GM23248 (cell line): ENCODE measurements around the gene C1orf87. TPM values are rescaled to one million over a fixed set of nuclear protein-coding genes. Genes with fewer than 3 reads are reported as not detected.

Experiments
- DNase-seq: peaks from one replicate; pipeline ENCODE4 v3.0.0-alpha.2; 2015
- H2AFZ ChIP-seq: fragments of 200-600 bp; sonication (generic); 2 replicates; pipeline ENCODE4 v1.6.1; 2016; ENCODE audit warnings: antibody characterized with exemption
- H3F3A ChIP-seq: fragments of 200-600 bp; sonication (generic); 2 replicates; pipeline ENCODE4 v1.6.1; 2016; ENCODE audit warnings: mild to moderate bottlenecking, antibody characterized with exemption, mixed run types; ENCODE audit not compliant: insufficient read depth
- H3K27ac ChIP-seq: fragments of 200-600 bp; sonication (generic); 2 replicates; pipeline ENCODE4 v1.5.1; 2016; ENCODE audit warnings: mild to moderate bottlenecking
- H3K27me3 ChIP-seq: fragments of 200-600 bp; sonication (generic); replicated peaks from 2 replicates; pipeline ENCODE4 v1.6.1; 2016; ENCODE audit warnings: mild to moderate bottlenecking; ENCODE audit not compliant: insufficient read depth
- H3K36me3 ChIP-seq: fragments of 200-600 bp; sonication (generic); 2 replicates; pipeline ENCODE4 v1.6.1; 2016; ENCODE audit warnings: low read depth, mild to moderate bottlenecking
- H3K4me1 ChIP-seq: fragments of 200-600 bp; sonication (generic); 2 replicates; pipeline ENCODE4 v1.6.1; 2016; ENCODE audit warnings: mild to moderate bottlenecking; ENCODE audit not compliant: insufficient read depth
- H3K4me2 ChIP-seq: fragments of 200-600 bp; sonication (generic); one replicate; pipeline ENCODE4 v1.6.1; 2016; ENCODE audit warnings: mild to moderate bottlenecking; ENCODE audit not compliant: unreplicated experiment
- H3K4me3 ChIP-seq: fragments of 200-600 bp; sonication (generic); 2 replicates; pipeline ENCODE4 v1.5.1; 2016; ENCODE audit warnings: mild to moderate bottlenecking
- H3K79me2 ChIP-seq: fragments of 200-600 bp; sonication (generic); 2 replicates; pipeline ENCODE4 v1.6.1; 2016; ENCODE audit warnings: mild to moderate bottlenecking; ENCODE audit not compliant: insufficient read depth
- H3K9ac ChIP-seq: fragments of 200-600 bp; sonication (generic); 2 replicates; pipeline ENCODE4 v1.6.1; 2016; ENCODE audit warnings: mild to moderate bottlenecking
- H3K9me2 ChIP-seq: fragments of 200-600 bp; sonication (generic); 2 replicates; pipeline ENCODE4 v1.6.1; 2016; ENCODE audit warnings: mixed run types, mild to moderate bottlenecking, moderate library complexity; ENCODE audit not compliant: insufficient read depth
- H3K9me3 ChIP-seq: fragments of 200-600 bp; sonication (generic); one replicate; pipeline ENCODE4 v1.6.1; 2017; ENCODE audit warnings: low read depth
- H4K20me1 ChIP-seq: fragments of 200-600 bp; sonication (generic); 2 replicates; pipeline ENCODE4 v1.6.0; 2016; ENCODE audit not compliant: insufficient read depth
- EZH2 ChIP-seq: fragments of 200-600 bp; sonication (generic); IDR thresholded peaks from 2 replicates; pipeline ENCODE4 v1.6.1; 2018; ENCODE audit warnings: antibody characterized with exemption, mild to moderate bottlenecking; ENCODE audit not compliant: insufficient read depth, poor library complexity, severe bottlenecking
- EZH2phosphoT487 ChIP-seq: fragments of 200-600 bp; sonication (generic); IDR thresholded peaks from 2 replicates; pipeline ENCODE4 v1.6.1; 2018; ENCODE audit warnings: antibody characterized with exemption, moderate library complexity, mild to moderate bottlenecking, low read depth; ENCODE audit not compliant: insufficient read depth
- WGBS, 2 experiments: methylation state at CpG; one replicate each; pipeline ENCODE4 v1.1.6; 2015 to 2017; ENCODE audit warnings: low lambda C conversion rate in 2 of 2, low coverage in 1 of 2; ENCODE audit errors: missing lambda C conversion rate in 2 of 2; 5-methylcytosine and 5-hydroxymethylcytosine counted together
- in situ Hi-C: fragments of 300-500 bp; cut with MboI; formaldehyde crosslinking; loops from 2 replicates; pipeline ENCODE4 v1.15.0; 2020
- polyA plus RNA-seq: library from polyadenylated mRNA; unstranded; fragments of >200 nt; fragmentation: Nextera tagmentation; extraction: Ambion mirVana; gene quantifications from 2 replicates; pipeline ENCODE4 v1.2.1, GENCODE V29; 2016
- total RNA-seq: library from RNA; depleted of rRNA; stranded (reverse); fragments of >200 nt; shearing (Covaris generic); gene quantifications from 2 replicates; pipeline ENCODE4 v1.2.3, GENCODE V29; 2014

Gene C1orf87
- total and polyA plus RNA-seq, 2 experiments from 2014 or later: not detected

DNA sequence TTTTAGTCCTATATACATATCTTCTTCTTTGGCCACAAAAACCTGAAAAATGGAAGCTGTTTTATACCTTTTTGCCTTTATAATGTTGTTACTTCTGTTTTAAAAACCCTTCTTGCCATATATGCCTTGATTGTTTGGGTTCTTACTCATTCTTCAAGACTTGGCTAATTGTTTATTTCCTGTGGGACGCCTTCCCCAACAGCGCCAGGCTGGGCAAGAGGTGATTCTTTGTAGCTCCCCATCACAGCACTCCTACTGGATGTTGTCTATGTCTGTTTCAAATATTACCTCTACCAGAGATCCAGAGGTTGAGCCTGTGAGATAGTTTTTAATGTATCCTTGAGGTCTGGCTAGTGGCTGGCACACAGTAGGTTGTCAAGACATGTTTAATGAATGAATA is 73.8 kb downstream of the C1orf87 start:
- DNase-seq: no peak
- H3K9me2 ChIP-seq: no peaks in the 10 kb centered on the region
- no peak overlapping the region for H2AFZ ChIP-seq
- H3K27ac ChIP-seq: no peak overlapping the region
- H3K27me3 ChIP-seq: peaks cover 62% of the 10 kb centered on the region
- TF ChIP-seq EZH2phosphoT487 (no peak), EZH2 (no peak)
- no peaks in the 10 kb centered on the region for H3K79me2 ChIP-seq
- 84 to 86% methylated on average over 2 of the region's 2 CpGs for WGBS, 2 experiments
- peaks cover 6% of the 10 kb centered on the region for H3K4me1 ChIP-seq
- H3K9me3 ChIP-seq: no peaks in the 10 kb centered on the region
- peaks cover 10% of the 10 kb centered on the region for H3F3A ChIP-seq
- in situ Hi-C loops: loop anchor here (25.0 kb wide), 1 partner anchor 1838 kb away; no protein-coding TSS in a partner anchor
- H4K20me1 ChIP-seq: no peaks in the 10 kb centered on the region
- no peak overlapping the region for H3K4me3 ChIP-seq
- H3K36me3 ChIP-seq: no peaks in the 10 kb centered on the region
- H3K4me2 ChIP-seq: no peak overlapping the region
- no peak overlapping the region for H3K9ac ChIP-seq

DNA sequence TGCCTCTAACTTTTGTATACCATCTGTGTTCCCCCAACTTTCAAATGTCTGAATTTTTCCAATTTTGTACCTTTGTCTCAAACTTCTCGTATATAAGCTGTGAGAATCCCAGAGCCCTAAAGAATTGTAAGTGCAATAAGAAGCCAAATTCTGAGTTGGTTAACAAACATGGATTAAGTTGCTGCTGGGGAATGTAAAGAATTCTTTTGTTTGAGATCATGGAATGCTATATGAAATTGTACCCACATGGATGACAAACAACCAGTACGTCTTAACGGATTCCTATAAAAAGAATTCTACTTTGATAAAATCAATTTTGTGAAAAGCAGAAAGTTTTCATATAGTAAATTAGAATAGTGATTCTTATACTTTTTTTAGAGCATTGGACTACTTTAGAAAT is 74.6 kb downstream of the C1orf87 start:
- Histone ChIP-seq H3K36me3 (no peaks in the 10 kb centered on the region), H3F3A (peaks cover 16% of the 10 kb centered on the region), H3K9ac (no peak overlapping the region), H3K79me2 (no peaks in the 10 kb centered on the region), H4K20me1 (no peaks in the 10 kb centered on the region), H3K27me3 (peaks cover 62% of the 10 kb centered on the region), H3K9me3 (no peaks in the 10 kb centered on the region), H3K4me2 (no peak overlapping the region), H2AFZ (no peak overlapping the region), H3K27ac (no peak overlapping the region), H3K4me3 (no peak overlapping the region), H3K4me1 (peaks cover 12% of the 10 kb centered on the region), H3K9me2 (no peaks in the 10 kb centered on the region)
- TF ChIP-seq EZH2phosphoT487 (no peak), EZH2 (no peak)
- no peak for DNase-seq
- 83 to 89% methylated on average over 3 of the region's 3 CpGs for WGBS, 2 experiments
- in situ Hi-C loops: loop anchor here (25.0 kb wide), 1 partner anchor 1838 kb away; no protein-coding TSS in a partner anchor

DNA sequence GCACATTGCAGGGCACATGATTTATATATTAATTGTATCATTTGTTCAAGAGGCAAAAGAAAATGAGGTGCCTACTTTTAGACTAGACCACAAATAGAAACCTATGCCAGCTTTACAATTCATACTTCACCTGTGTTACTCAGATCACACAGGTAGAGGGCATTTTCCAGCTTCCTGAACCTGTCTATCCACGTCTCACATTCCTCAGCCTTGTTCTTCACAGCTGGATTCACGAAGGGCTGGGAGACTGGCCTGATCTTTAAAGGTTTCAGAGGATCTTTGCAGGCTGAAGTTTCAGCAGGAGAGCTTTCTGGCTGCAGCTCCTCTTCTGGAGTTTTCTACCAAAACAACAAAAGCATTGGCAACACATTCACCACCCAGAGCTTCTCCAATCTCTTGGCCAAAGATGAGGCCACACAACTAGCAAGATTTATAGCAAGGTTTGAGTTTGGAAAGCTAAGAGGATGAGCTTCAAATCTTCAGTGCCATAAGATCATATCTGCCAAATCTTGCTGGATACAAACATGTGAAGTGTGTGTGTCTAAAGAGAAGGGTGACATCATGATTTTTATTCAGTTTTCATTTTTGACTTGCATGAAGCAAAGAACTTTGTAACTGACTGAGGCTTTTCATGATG is 76.0 kb downstream of the C1orf87 start:
- Histone ChIP-seq H3K4me1 (peaks cover 16% of the 10 kb centered on the region), H3K27ac (no peak overlapping the region), H4K20me1 (no peaks in the 10 kb centered on the region), H3K9me2 (no peaks in the 10 kb centered on the region), H2AFZ (no peak overlapping the region), H3F3A (peaks cover 19% of the 10 kb centered on the region), H3K36me3 (no peaks in the 10 kb centered on the region), H3K4me3 (no peak overlapping the region), H3K9ac (no peak overlapping the region), H3K79me2 (no peaks in the 10 kb centered on the region), H3K27me3 (peaks cover 62% of the 10 kb centered on the region), H3K9me3 (no peaks in the 10 kb centered on the region), H3K4me2 (no peak overlapping the region)
- DNase-seq: no peak
- TF ChIP-seq EZH2 (no peak), EZH2phosphoT487 (no peak)
- in situ Hi-C loops: loop anchor here (25.0 kb wide), 1 partner anchor 1840 kb away; no protein-coding TSS in a partner anchor
- 18 to 22% methylated on average over 2 of the region's 2 CpGs for WGBS, 2 experiments

DNA sequence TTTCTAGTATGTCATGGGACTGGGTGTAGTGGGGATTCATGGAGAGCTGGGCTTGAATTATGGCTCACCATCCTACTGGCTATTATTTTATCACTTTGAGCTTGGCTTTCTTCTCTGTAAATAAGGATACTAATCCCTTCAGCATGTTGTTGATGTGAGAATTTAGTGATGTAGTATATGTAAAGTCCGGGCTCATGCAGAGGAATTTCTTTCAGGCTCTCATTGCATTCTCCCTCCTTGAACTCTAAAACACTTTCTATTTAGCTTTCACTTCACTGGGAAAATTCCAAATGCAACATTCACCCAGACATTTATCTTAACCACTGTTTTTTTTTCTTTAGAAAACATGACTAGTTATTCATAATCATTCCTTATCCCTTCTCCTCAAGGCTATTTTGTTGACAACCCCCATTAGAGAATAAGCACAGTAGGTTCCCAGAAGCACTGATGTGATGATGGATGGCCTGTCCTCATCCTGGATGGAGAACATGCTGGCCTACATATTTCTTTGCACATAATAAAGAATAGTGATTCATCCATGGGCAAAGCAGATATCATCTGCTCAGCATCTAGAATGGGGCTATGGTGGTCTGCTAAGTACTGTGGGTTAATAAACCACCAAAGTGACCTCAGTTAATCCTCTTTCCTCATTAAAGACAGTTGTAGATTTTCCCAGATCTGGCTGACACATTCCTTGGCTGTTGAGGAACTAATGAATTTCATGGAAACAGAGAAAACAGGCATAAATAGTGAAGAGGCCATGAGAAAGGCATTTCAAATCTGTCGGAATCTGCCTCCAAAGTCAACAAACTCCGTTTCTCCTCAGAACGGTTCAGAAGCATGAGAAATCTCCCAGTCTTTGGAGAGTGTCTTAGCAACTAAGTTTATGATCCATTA is 79.0 kb downstream of the C1orf87 start:
- no peaks in the 10 kb centered on the region for H4K20me1 ChIP-seq
- WGBS, 2 experiments: 2% methylated on average over 4 of the region's 4 CpGs

More for the DNA sequence above, 79.0 kb downstream of the C1orf87 start:
- Histone ChIP-seq H3K27me3 (peaks cover 44% of the 10 kb centered on the region), H3K36me3 (no peaks in the 10 kb centered on the region), H3K9me2 (no peaks in the 10 kb centered on the region), H3K79me2 (no peaks in the 10 kb centered on the region), H3K27ac (peak overlapping the region; percentile 86), H3K9ac (peak overlapping the region; percentile 67), H2AFZ (no peak overlapping the region), H3K9me3 (no peaks in the 10 kb centered on the region), H3K4me3 (no peak overlapping the region; the same call in 1 of the 2 replicates), H3K4me1 (peaks cover 16% of the 10 kb centered on the region), H3F3A (peaks cover 19% of the 10 kb centered on the region), H3K4me2 (peak overlapping the region; percentile 59)
- TF ChIP-seq EZH2: no peak
- TF ChIP-seq EZH2phosphoT487: peak; percentile 98
- DNase-seq: peak; percentile 87
- in situ Hi-C loops: loop anchor here (25.0 kb wide), 1 partner anchor 1843 kb away; no protein-coding TSS in a partner anchor
